Osteoblast (primary cell): ENCODE results near the gene COL4A1. TPM values are rescaled to one million over a fixed set of nuclear protein-coding genes. Genes with fewer than 3 reads are reported as not detected.

ENCODE experiments used
- DNase-seq: peaks from one replicate; pipeline ENCODE4 v3.0.0; 2011; ENCODE audit warnings: low spot score, mixed read lengths; ENCODE audit not compliant: insufficient read length; ENCODE audit errors: missing footprints
- H2AFZ ChIP-seq: 2 replicates; pipeline ENCODE4 v1.6.0; 2011; ENCODE audit warnings: mild to moderate bottlenecking, low read length
- H3K27ac ChIP-seq: 2 replicates; pipeline ENCODE4 v1.5.1; 2011; ENCODE audit warnings: mild to moderate bottlenecking, low read depth, low read length, moderate library complexity
- H3K27me3 ChIP-seq: 2 replicates; pipeline ENCODE4 v1.6.0; 2012; ENCODE audit warnings: mild to moderate bottlenecking, control low read depth, inconsistent platforms, low read length, moderate library complexity; ENCODE audit not compliant: insufficient read depth
- H3K36me3 ChIP-seq: 2 replicates; pipeline ENCODE4 v1.5.1; 2011; ENCODE audit warnings: mild to moderate bottlenecking, low read length, control low read depth, moderate library complexity; ENCODE audit not compliant: insufficient read depth
- H3K4me1 ChIP-seq: 2 replicates; pipeline ENCODE4 v1.5.1; 2011; ENCODE audit warnings: mild to moderate bottlenecking, low read length, control low read depth, moderate library complexity; ENCODE audit not compliant: insufficient read depth
- H3K4me2 ChIP-seq: 2 replicates; pipeline ENCODE4 v1.6.0; 2011; ENCODE audit warnings: mild to moderate bottlenecking, low read length; ENCODE audit not compliant: insufficient read depth
- H3K4me3 ChIP-seq: fragments of 200-600 bp; sonication (generic); 3 replicates; pipeline ENCODE4 v1.5.1; 2012; ENCODE audit warnings: mild to moderate bottlenecking, low read length, inconsistent platforms; ENCODE audit not compliant: insufficient read depth
- H3K79me2 ChIP-seq: 2 replicates; pipeline ENCODE4 v1.6.0; 2012; ENCODE audit warnings: mild to moderate bottlenecking, low read length, control low read depth, inconsistent platforms; ENCODE audit not compliant: insufficient read depth
- H3K9me3 ChIP-seq: 2 replicates; pipeline ENCODE4 v1.5.1; 2011; ENCODE audit warnings: low read depth, low read length, control low read depth
- H4K20me1 ChIP-seq: 2 replicates; pipeline ENCODE4 v1.6.0; 2012; ENCODE audit warnings: mild to moderate bottlenecking, low read length, control low read depth; ENCODE audit not compliant: insufficient read depth
- total RNA-seq: library from RNA; depleted of rRNA; stranded (reverse); fragments of >200 nt; gene quantifications from 2 replicates; pipeline ENCODE4 v1.2.3, GENCODE V29; 2012
- TF ChIP-seq, protein P1 (sequence below): IDR thresholded peaks from 2 replicates; pipeline ENCODE4 v1.5.1; 2011; ENCODE audit warnings: mild to moderate bottlenecking, low read depth, low read length, moderate library complexity; ENCODE audit errors: extremely low read depth

The COL4A1 gene
- total RNA-seq, 1 donor, result 412 TPM

DNA sequence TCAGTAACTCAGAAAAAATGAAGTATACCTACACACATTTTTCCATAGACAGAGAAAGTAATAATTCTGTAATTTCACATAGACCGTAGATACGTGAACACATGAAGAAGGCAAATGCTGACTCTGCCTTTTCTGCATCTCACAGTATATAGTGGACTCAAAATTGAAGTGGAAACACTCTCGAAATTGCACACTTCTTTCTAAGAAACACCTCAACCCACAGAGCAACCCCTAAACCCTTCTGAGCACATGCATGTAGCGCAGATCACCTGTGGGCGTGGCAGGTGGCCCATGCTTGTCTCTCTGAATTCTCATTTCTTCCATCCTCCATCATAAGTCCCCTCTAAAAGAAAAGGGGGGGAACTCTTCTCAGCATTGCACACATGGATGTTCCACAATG lies 34.7 kb downstream of the COL4A1 start:
- Histone ChIP-seq H3K79me2 (peaks cover 86% of the 10 kb centered on the region), H2AFZ (no peak overlapping the region), H3K4me1 (no peaks in the 10 kb centered on the region), H3K4me3 (no peak overlapping the region), H3K36me3 (peaks cover 39% of the 10 kb centered on the region), H3K4me2 (no peak overlapping the region), H3K27ac (no peak overlapping the region), H4K20me1 (peaks cover 60% of the 10 kb centered on the region), H3K27me3 (no peaks in the 10 kb centered on the region), H3K9me3 (no peaks in the 10 kb centered on the region)
- TF ChIP-seq, protein P1, sequence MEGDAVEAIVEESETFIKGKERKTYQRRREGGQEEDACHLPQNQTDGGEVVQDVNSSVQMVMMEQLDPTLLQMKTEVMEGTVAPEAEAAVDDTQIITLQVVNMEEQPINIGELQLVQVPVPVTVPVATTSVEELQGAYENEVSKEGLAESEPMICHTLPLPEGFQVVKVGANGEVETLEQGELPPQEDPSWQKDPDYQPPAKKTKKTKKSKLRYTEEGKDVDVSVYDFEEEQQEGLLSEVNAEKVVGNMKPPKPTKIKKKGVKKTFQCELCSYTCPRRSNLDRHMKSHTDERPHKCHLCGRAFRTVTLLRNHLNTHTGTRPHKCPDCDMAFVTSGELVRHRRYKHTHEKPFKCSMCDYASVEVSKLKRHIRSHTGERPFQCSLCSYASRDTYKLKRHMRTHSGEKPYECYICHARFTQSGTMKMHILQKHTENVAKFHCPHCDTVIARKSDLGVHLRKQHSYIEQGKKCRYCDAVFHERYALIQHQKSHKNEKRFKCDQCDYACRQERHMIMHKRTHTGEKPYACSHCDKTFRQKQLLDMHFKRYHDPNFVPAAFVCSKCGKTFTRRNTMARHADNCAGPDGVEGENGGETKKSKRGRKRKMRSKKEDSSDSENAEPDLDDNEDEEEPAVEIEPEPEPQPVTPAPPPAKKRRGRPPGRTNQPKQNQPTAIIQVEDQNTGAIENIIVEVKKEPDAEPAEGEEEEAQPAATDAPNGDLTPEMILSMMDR, result no peak
- DNase-seq, result no peak

DNA sequence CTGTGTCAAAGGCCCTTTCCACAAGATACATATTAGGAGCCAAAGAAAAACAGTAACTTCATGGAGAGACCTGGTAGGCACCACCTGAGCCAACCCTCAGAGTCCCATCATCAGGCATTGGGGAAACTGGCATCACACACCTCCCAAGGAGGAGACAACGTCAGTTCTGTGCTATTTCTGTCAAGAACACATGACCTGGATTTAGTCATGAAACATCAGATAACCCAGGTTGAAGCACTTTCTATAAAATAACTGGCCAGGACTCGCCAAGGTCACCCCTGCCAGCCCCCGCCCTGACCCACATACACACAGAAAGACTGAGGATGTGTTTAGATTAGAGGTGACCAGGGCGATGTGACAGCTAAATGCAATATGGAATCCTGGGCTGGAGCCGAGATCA lies 35.6 kb downstream of the COL4A1 start:
- DNase-seq, result no peak
- TF ChIP-seq, protein P1, result no peak
- no peak overlapping the region for H3K27ac ChIP-seq
- peaks cover 46% of the 10 kb centered on the region for H3K36me3 ChIP-seq
- no peak overlapping the region for H3K4me3 ChIP-seq
- no peak overlapping the region for H3K4me2 ChIP-seq
- H3K79me2 ChIP-seq, result peaks cover 83% of the 10 kb centered on the region
- H4K20me1 ChIP-seq, result peaks cover 67% of the 10 kb centered on the region
- H3K27me3 ChIP-seq, result no peaks in the 10 kb centered on the region
- no peak overlapping the region for H2AFZ ChIP-seq
- no peaks in the 10 kb centered on the region for H3K4me1 ChIP-seq
- no peaks in the 10 kb centered on the region for H3K9me3 ChIP-seq

DNA sequence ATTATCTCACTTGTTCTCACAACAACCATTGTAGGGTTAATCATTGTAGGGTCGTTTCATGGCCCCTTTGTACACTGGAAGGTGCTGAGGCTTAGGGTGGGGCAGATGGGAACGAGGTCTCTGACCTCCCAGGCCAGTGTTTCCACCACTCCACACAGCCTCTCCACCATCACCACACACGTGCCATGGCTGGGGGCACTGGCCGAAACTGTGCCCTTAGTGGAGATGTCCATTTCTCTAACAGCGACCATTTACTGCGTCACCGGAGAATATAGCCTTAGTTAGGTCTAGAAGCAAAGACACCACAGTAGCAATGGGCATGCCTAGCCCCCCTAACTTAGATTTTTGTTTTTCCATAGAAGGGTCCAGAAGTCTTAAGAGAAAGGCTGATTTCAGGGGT lies 36.5 kb downstream of the COL4A1 start:
- no peak for DNase-seq
- Histone ChIP-seq H3K36me3 (peaks cover 47% of the 10 kb centered on the region), H3K9me3 (no peaks in the 10 kb centered on the region), H3K4me1 (no peaks in the 10 kb centered on the region), H3K4me2 (no peak overlapping the region), H3K4me3 (no peak overlapping the region), H3K27ac (no peak overlapping the region), H3K79me2 (peaks cover 82% of the 10 kb centered on the region), H3K27me3 (no peaks in the 10 kb centered on the region), H4K20me1 (peaks cover 61% of the 10 kb centered on the region), H2AFZ (no peak overlapping the region)
- TF ChIP-seq, protein P1, result no peak

DNA sequence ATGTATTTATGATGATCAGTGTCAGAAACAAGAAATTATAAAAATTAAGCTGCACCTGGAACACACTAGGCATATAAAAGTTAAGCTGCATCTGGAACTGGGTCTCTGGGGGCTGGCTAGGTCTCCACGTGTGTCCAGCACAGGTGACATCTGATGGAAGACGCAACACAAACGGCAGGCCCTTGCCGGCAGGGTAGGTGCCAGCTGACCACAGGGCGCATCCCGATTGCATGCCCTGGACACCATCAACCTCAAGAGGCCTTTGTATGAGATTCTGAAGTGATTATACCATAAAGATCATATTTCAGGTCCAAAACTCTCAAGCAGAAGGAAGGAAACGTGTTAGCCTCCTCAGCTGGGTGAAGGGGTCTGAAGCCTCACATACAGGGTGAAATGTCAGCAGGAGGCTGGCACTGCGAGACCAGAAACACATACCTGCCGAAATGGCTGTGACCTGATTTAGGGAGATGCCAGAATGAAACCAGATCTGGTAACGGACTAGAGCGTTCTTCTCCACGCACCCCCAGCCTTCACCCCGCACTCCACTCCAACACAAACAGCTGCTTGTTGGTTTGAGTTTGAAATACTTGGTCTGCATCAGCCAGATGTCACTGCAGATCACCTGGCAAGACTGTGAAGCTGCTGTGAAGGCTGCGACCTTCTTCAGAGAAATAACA lies 37.3 kb downstream of the COL4A1 start:
- H3K36me3 ChIP-seq, result peaks cover 55% of the 10 kb centered on the region
- no peak overlapping the region for H3K4me3 ChIP-seq

More for the DNA sequence above, 37.3 kb downstream of the COL4A1 start:
- Histone ChIP-seq H3K79me2 (peaks cover 83% of the 10 kb centered on the region), H3K9me3 (no peaks in the 10 kb centered on the region), H3K4me1 (no peaks in the 10 kb centered on the region), H3K4me2 (no peak overlapping the region), H3K27ac (no peak overlapping the region), H3K27me3 (no peaks in the 10 kb centered on the region), H2AFZ (no peak overlapping the region), H4K20me1 (peaks cover 52% of the 10 kb centered on the region)
- DNase-seq, result no peak
- TF ChIP-seq, protein P1, result no peak
